AML-193 (cell line): ENCODE measurements around the gene SPRING1.

Experiments
- DNase-seq, 2 experiments: peaks; one replicate each; lab custom pipeline; 2025; lab: John Stamatoyannopoulos, UW

The SPRING1 gene

GRCh38 chr12:116739381-116739887, 1.6 kb upstream of the SPRING1 start:
- DNase-seq: no peak

GRCh38 chr12:116736962-116737773, 701 bp downstream of the SPRING1 start:
- no peak for DNase-seq

GRCh38 chr12:116735951-116736599, 1.8 kb downstream of the SPRING1 start:
- DNase-seq: peak; percentile 15 to 22

GRCh38 chr12:116735084-116735483, 2.8 kb downstream of the SPRING1 start:
- no peak for DNase-seq

- DNase-seq: no peak
These were observed 3.6 kb downstream of the SPRING1 start for GRCh38 chr12:116734156-116734768.

GRCh38 chr12:116731801-116732200, 6.1 kb downstream of the SPRING1 start:
- DNase-seq: no peak

- no peak for DNase-seq
These were observed 10.0 kb downstream of the SPRING1 start for GRCh38 chr12:116727891-116728290.

GRCh38 chr12:116727261-116727660, 10.6 kb downstream of the SPRING1 start:
- no peak for DNase-seq

GRCh38 chr12:116726694-116727093, 11.2 kb downstream of the SPRING1 start:
- DNase-seq: no peak

GRCh38 chr12:116722245-116722644, 15.6 kb downstream of the SPRING1 start:
- DNase-seq: no peak

- no peak for DNase-seq
These were observed 17.9 kb downstream of the SPRING1 start for GRCh38 chr12:116719731-116720528.

GRCh38 chr12:116718655-116719454, 19.0 kb downstream of the SPRING1 start:
- DNase-seq: no peak

GRCh38 chr12:116717466-116718437, 20.1 kb downstream of the SPRING1 start:
- no peak for DNase-seq

GRCh38 chr12:116714175-116714574, 23.7 kb downstream of the SPRING1 start:
- DNase-seq: no peak

- DNase-seq: peak in 1 of 2 experiments; percentile 6
These were observed 24.3 kb downstream of the SPRING1 start for GRCh38 chr12:116713527-116713926.

GRCh38 chr12:116712458-116713303, 25.2 kb downstream of the SPRING1 start:
- no peak for DNase-seq

- no peak for DNase-seq
These were observed 27.3 kb downstream of the SPRING1 start for GRCh38 chr12:116710370-116711150.

GRCh38 chr12:116709768-116710167, 28.1 kb downstream of the SPRING1 start:
- DNase-seq: no peak
